ENCODE measurements around the gene BCR. TPM values are rescaled to one million over a fixed set of nuclear protein-coding genes. Genes with fewer than 3 reads are reported as not detected.

The BCR gene
- total RNA-seq, 1 donor from 2014 or later, result 92.6 TPM

GRCh38 chr22:23353696-23354095, 173.4 kb downstream of the BCR start:
- no peak overlapping the region for H3K27ac Mint-ChIP-seq (ENCODE audit: unreplicated experiment)
- no peaks in the 10 kb centered on the region for H3K36me3 Mint-ChIP-seq (ENCODE audit: low read depth, unreplicated experiment)
- H3K4me1 Mint-ChIP-seq (ENCODE audit: unreplicated experiment), result no peaks in the 10 kb centered on the region
- no peaks in the 10 kb centered on the region for H3K27me3 Mint-ChIP-seq (ENCODE audit: unreplicated experiment)
- H3K4me3 Mint-ChIP-seq (ENCODE audit: unreplicated experiment), result no peak overlapping the region
- H3K9me3 Mint-ChIP-seq (ENCODE audit: unreplicated experiment), result no peaks in the 10 kb centered on the region
- no peak for TF ChIP-seq CTCF (IDR thresholded peaks at IDR 0.05; ENCODE audit: unreplicated experiment)
- no peak for DNase-seq (ENCODE audit: low spot score)

GRCh38 chr22:23356094-23356493, 175.8 kb downstream of the BCR start:
- Mint-ChIP-seq H3K27ac (ENCODE audit: unreplicated experiment) (no peak overlapping the region), H3K36me3 (ENCODE audit: low read depth, unreplicated experiment) (no peaks in the 10 kb centered on the region), H3K4me3 (ENCODE audit: unreplicated experiment) (no peak overlapping the region), H3K9me3 (ENCODE audit: unreplicated experiment) (no peaks in the 10 kb centered on the region), H3K4me1 (ENCODE audit: unreplicated experiment) (no peaks in the 10 kb centered on the region), H3K27me3 (ENCODE audit: unreplicated experiment) (no peaks in the 10 kb centered on the region)
- no peak for TF ChIP-seq CTCF (IDR thresholded peaks at IDR 0.05; ENCODE audit: unreplicated experiment)
- no peak for DNase-seq (ENCODE audit: low spot score)

GRCh38 chr22:23357053-23357452, 176.7 kb downstream of the BCR start:
- no peaks in the 10 kb centered on the region for H3K27me3 Mint-ChIP-seq (ENCODE audit: unreplicated experiment)

GRCh38 chr22:23359583-23360123, 179.3 kb downstream of the BCR start:
- Mint-ChIP-seq H3K9me3 (ENCODE audit: unreplicated experiment) (no peaks in the 10 kb centered on the region), H3K4me3 (ENCODE audit: unreplicated experiment) (no peak overlapping the region), H3K4me1 (ENCODE audit: unreplicated experiment) (no peaks in the 10 kb centered on the region), H3K27me3 (ENCODE audit: unreplicated experiment) (peaks cover 2% of the 10 kb centered on the region), H3K36me3 (ENCODE audit: low read depth, unreplicated experiment) (peaks cover 4% of the 10 kb centered on the region), H3K27ac (ENCODE audit: unreplicated experiment) (no peak overlapping the region)
- no peak for DNase-seq (ENCODE audit: low spot score)
- TF ChIP-seq CTCF (IDR thresholded peaks at IDR 0.05; ENCODE audit: unreplicated experiment), result no peak

More at GRCh38 chr22:23357053-23357452, 176.7 kb downstream of the BCR start:
- no peak overlapping the region for H3K4me3 Mint-ChIP-seq (ENCODE audit: unreplicated experiment)
- no peaks in the 10 kb centered on the region for H3K4me1 Mint-ChIP-seq (ENCODE audit: unreplicated experiment)
- H3K27ac Mint-ChIP-seq (ENCODE audit: unreplicated experiment), result no peak overlapping the region
- DNase-seq (ENCODE audit: low spot score), result no peak
- no peak for TF ChIP-seq CTCF (IDR thresholded peaks at IDR 0.05; ENCODE audit: unreplicated experiment)
- no peaks in the 10 kb centered on the region for H3K36me3 Mint-ChIP-seq (ENCODE audit: low read depth, unreplicated experiment)
- H3K9me3 Mint-ChIP-seq (ENCODE audit: unreplicated experiment), result no peaks in the 10 kb centered on the region

GRCh38 chr22:23361676-23362075, 181.4 kb downstream of the BCR start:
- Mint-ChIP-seq H3K36me3 (ENCODE audit: low read depth, unreplicated experiment) (peaks cover 4% of the 10 kb centered on the region), H3K4me1 (ENCODE audit: unreplicated experiment) (no peaks in the 10 kb centered on the region), H3K27me3 (ENCODE audit: unreplicated experiment) (peaks cover 2% of the 10 kb centered on the region), H3K9me3 (ENCODE audit: unreplicated experiment) (no peaks in the 10 kb centered on the region), H3K4me3 (ENCODE audit: unreplicated experiment) (no peak overlapping the region), H3K27ac (ENCODE audit: unreplicated experiment) (no peak overlapping the region)
- DNase-seq (ENCODE audit: low spot score), result no peak
- TF ChIP-seq CTCF (IDR thresholded peaks at IDR 0.05; ENCODE audit: unreplicated experiment), result no peak

Data from endothelial cell (in vitro differentiated cells).